Hypothalamus (tissue), 51 donors: ENCODE data around the gene NALCN.

ENCODE experiments used
- DNase-seq, 51 donors: peaks; one replicate each; lab custom pipeline; 2025; lab: John Stamatoyannopoulos, UW

NALCN gene

DNA sequence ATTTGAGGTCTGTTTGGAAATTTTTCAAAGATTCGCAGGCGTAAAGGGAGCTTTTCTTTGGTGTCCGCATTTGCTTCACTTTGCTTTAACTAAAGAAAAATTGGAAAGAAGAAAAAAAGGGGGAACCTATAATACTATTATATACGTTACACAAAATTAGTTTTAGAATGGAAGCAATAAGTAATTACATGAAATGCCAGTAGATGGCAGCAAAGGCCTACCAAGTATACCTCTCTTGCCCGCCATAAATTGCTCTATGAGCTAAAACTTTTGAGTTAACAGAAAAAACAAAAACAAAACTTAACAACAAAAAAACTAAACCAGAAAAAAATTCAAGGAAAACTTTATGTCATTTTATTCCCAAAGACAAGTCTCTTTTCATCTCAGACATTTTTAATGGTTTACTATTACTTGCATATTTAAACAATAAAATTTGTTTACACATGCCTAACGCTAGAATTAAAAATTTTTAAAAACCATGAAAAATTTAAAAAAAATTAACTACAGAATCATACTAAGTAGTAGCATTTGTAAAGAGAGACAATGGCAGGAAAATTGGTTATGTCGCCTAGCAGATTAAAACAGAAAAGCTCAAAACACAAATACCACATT lies 271.4 kb downstream of the NALCN start:
- DNase-seq: peak in 2 of 51 donors; percentile 2 to 17

DNA sequence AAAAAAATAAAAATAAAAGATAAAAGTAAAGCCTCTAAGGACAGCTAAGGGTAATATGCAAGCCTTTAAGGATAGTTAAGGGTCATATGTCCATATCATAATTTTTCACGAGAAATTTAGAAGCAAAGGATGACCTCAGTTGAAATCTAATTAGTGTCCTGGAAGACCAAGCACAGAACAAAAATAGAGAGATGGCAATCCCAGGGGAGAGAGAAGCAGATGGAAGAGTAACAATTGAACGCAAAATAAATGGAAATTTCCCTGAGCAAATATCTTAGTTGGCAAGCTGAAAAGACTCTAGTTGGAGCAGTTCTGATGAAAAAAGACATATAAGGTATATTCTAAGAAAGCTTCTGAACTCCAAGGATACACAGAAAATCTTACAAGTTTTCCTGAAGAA lies 275.4 kb downstream of the NALCN start:
- no peak for DNase-seq

DNA sequence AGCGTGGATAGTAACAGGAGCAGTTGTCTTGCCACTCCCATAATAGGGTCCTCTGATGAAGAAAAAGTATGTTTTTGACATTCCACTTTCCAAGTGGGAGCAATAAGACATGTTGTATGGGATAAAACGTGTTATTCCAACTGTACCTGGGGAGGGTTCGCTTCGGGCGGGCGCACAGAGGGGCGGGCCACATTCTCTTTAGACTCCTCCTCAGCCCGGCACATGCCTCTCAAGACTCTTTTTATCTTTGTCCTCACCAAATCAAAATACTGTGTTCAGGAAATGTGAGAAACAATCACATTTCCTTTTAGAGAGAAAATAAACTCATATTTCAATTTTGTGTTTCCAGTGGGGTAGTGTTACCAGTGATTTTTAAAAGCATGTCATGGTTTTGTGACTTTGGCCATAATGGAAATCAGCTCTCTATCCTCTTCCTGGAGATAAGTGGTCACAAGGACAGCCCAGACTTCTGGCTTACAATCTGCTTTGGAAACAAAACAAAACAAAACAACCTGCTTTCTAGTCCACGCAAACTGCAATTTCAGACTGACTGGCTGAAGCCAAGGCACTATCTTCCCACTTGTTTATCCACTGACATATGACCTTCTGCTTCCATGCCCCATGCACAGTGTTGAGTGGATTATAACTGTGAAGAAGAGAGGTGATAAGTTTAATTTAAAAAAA lies 276.1 kb downstream of the NALCN start:
- no peak for DNase-seq

DNA sequence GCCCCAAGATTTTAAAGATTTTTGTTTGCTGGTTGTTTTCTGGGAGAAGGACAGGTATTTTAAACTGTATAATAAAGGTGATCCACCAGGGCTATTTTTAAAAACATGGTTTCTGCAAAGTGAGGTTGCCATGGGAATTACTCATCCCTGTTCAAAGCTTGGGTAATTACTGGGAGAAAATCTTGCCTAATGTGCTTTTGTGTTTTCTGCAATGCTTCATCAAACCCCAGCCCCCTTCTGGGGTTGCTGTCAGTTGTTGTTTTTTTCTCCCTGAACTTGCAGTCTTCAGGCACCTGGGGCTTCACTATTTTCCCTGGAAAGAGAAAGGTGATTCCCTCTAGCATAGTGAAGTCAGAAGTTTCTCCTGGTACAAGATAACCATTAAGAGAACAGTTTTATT lies 277.2 kb downstream of the NALCN start:
- DNase-seq: peak in 1 of 51 donors; percentile 48

DNA sequence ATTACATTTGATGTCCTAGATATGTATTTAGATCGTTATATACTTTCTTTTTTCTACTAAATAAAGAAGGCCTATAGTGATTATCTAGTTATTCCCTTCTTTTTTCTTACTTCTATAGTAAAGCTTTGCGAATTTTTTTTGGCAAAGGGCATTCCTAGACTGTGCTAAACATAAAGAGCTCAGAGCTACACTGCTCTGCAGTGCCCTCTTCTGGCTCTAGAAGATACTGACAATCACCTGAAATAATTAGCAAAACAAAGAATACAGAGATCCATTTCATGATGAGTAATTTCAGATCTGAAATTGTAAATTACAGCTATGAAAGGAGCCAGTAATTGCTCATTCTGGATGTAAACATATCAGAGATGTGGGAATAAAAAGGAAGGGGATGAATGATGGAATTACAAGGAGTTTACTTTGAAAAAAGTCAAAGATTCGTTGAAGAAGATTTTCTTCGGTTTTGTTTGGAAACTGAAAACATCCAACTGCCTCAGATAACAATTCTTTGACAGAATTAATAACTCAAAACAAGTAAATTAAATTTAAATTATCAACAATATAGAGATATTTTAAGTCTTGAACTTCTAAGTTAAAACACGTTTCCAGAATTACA lies 288.5 kb downstream of the NALCN start:
- DNase-seq: peak in 7 of 51 donors; percentile 6 to 31 (median 9)

DNA sequence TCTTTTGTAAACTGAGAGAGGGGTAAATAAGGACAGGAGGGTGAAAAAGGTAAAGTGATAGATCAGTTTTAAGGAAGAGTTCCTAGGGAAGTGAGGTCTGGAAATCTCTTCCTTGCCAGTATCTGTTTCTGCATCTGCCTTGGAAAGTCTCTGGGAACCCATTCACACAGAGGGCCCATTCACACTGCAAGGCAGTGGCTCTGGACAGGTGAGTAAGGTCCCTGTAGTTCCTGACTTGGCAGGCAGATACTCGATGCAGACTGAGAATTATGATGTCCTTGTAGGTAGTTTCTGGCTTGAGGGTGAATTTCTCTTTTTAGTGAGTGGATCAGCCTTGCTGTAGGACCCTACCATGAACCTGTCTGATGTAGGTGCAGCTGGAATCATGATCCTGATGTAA lies 293.3 kb downstream of the NALCN start:
- DNase-seq: no peak

DNA sequence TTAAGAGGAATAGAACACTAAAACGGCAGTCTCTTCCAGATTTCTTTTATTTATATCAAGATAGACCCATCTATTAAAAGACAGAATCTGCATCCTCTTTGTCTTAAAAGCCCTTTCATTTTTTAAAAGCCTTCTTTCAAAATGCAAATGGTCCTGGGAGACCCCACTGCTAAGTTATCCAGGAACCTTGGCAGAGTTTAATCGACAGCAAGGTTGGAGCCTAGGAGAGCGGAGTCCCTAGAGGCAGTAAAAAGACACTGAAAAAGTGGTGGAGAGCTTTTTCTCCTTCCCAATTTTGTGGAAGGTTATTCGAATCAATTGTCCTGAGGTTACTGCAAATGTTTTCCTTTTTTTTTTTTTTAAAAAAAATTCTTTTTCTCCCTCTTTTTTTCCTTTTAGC lies 294.7 kb downstream of the NALCN start:
- DNase-seq: no peak

DNA sequence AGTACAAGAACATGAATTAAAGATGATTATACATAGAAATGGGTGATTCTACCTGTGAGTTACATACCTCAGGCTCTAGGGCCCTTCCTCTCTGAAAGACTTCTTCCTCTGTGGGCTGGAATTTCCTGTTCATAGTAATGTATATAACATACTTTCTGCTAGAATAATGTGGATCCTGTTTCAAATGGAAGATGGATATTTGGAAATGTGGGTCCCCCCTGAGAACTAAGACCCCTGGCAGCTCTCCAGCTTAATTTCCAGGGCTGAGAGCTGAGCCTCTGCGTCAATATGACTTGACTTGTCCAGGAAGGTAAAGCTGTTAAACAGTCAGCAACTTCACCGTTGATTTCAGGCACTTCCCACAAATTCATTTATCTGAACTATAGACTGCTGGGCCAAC lies 296.3 kb downstream of the NALCN start:
- no peak for DNase-seq

DNA sequence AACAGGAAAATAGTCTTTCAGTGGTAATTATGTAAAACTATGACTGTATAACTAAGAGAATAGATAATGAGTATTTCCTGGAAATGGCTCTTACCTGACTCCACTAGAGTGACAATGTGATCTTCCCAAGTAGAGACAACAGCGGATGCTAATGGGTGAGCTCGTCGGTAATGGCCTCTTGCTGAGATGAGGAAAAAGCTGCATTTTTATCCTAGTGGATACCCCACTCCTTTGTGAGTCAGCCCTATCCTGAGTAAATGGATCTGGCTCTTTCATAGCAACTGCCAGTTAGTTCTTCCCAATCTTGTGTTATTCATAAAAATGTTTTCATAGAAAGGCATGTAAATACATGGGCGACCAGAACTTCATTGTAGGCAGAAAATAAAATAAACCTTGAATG lies 299.5 kb downstream of the NALCN start:
- no peak for DNase-seq

DNA sequence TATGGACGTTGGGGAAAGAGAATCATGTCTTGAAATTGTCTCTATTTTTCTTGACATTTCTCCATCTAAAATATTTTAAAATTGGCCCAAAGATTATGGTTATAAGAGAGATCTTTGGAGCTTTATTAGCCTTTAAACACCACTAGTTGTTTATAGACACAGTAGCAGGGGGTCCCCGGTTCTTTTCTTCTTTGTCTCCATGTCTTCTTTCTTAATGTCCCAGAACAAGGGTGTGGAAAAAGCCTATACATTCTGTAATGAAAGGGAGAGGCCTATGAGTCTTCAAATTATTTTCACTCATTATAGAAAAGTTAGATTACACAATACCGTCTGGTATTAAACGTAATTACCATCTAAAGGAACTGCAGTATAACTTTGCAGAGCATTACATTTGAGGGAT lies 300.0 kb downstream of the NALCN start:
- no peak for DNase-seq

DNA sequence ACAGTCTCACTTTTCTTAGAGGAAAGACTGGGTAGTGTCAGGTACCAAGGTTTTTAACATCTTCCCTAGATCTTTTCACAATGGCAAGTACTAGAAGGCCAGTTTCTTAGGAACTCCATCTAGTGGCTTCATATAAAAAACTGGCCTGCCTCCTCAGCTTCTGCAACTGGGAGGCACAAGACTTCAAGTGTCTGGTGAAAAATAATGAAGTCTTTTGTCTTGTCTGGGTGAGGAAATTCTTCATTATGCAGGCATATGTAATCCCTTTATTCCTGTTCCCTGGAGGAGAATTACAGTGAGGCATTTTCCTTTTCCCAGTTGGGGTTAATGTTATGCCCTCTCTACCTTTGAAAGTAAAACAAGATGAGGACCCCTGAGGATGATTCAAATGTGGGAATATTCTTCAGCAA lies 300.5 kb downstream of the NALCN start:
- DNase-seq: no peak

DNA sequence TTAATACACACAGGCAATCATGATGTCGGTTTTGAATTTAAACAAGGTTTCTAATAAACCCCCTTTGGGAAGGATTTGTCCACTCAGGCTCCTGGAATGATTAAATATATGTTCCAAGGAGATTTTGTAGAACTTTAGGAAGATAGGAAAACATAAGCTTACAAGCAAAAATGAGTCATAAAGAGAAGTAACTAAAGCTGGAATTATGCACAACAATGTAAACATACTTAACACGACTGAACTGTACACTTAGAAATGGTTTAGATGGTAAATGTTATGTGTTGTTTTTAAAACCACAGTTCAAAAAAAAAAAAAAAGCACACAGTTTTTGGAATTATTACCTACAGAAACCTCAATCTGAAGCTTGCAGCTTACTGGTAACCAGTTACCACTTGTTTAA lies 304.4 kb downstream of the NALCN start:
- DNase-seq: no peak

DNA sequence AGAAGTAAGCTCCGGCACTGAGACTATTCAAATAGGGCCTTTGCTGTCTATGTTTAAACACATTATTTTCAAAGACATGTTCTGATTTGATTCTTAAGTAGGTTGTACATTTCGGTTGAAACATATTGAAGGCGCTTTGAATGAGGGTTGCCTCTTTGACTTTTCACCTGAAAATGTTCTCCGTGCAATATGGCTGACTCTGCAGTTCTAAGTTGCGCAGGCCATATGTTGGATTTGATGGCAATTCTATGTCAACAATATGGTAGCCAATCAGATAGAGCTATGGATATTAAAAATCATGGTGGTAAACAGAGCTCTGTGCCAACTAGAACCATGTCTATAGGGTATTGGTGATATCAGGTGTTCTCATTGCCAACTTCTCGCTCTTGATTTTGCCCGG lies 307.3 kb downstream of the NALCN start:
- DNase-seq: no peak

DNA sequence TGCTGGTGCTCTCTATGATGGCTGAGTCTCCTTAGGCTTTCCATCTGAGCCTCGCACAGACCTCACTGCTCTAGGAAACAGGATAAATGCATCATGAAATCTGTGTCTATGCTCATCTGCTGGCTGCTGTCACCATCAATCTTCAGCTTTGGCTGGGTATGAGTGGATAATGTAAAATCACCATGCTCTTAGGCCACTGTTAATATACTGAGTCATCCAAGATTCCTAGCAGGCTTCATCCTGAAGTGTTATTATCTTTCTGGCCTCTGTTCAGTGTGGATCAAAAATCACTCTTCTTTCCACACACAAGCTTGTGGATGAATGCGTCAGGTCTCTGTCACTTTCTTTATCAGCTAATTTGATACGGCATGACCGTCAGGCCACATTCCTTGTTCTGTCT lies 317.4 kb downstream of the NALCN start:
- no peak for DNase-seq

DNA sequence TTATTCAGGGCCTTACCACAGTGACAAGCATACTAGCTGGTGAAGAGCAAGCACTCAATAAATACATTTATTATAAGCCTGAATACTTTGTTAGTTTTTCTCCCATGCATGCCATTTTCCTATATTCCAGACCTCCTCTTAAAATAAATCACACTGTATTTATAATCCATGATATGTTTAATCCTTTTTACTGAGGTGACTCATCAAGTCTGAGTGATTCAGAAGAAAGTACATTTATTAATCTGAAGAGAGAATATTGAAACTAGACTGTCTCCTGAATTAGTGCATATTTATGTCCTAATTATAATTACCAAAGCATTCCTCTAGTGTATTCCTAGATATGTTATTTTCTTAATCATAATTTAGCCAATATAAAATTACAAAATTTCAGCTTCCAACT lies 323.3 kb downstream of the NALCN start:
- no peak for DNase-seq

DNA sequence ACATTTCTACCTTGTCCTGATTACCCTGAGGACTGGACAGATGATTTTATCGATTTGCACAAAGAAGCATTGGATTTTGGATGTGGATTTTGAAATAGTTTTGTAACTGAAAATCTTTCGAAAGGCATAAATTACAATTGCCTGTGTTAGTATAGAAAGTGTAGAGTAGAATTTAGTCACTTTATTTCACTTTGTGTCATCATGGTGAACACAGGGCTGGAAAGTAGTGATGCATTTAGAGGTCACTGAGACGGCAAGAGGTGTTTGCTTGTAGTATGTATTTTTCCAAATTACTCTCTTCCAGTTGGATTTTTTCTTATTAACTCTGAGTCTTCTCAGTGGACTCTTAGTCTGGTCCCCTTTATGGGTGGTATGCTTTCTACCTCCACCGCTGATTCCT lies 326.0 kb downstream of the NALCN start:
- DNase-seq: no peak

DNA sequence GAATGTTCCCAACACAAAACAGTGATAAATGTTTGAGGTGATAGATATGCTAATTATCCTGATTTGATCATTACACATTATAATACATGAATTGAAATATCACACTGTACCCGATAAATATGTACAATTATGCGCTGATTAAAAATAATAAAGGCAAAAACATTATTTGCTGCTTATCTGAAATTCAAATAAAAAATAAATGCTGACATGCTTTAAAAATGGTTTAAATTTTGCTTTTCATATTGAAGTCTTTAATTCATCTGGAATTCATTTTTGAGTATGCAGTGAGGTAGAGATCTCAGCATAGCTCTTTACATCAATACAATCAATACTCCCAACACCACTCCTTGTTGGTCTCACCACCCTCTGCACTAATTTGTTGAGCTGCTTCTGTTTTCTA lies 330.8 kb downstream of the NALCN start:
- DNase-seq: no peak

DNA sequence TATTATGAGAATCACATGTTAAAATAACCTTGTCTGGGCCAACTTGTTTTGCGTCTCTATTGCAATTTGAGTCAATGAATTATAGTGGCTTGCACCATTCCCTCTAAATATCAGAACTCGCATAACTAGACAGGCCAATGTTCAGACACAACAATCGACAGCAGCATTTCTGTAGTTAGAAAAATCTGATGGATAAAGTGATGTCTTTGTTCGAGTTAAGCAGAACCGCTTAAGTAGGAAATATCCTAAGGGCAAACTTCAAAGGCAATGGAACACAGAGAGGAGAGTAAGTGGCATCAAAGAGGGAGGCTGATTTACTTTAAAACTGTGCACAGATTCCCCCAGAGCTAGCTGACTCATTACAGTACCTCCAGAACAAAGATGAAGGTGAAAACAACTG lies 333.9 kb downstream of the NALCN start:
- no peak for DNase-seq

DNA sequence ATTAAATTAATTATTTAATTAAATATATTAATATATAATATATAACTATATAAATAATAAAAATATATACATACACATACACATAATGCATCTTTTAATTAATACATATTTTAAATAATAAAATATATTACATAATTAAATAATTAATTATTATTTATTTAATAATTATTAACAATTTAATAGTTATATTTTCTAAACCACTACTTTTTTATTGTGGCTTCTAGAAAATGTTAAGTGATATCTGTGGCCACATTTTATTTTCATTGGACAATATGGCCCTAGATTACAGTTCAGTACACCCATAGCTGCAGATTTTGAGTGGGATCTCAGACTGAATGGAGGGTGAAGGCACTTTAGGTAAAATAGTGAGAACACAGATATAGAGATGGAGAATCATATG lies 335.7 kb downstream of the NALCN start:
- no peak for DNase-seq

DNA sequence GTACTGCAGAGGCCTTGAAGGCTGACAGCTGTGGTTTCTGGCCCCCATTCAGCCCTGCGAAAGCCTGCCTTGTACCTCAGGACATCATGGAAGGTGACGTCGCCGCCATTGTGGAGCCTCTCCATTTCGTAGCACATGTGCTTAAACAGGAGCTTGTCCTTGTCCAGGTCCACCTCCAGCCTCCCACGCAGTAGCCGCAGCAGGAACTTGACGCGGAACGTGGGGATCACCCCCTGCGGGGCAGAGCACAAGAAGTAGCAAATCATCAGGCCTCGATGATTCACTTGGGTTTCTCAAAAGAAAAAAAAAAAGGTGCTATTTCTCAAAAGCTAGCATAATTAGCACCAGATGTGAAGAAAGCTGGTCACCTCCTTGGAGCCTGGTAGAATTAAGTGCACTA lies 351.0 kb downstream of the NALCN start:
- DNase-seq: no peak

DNA sequence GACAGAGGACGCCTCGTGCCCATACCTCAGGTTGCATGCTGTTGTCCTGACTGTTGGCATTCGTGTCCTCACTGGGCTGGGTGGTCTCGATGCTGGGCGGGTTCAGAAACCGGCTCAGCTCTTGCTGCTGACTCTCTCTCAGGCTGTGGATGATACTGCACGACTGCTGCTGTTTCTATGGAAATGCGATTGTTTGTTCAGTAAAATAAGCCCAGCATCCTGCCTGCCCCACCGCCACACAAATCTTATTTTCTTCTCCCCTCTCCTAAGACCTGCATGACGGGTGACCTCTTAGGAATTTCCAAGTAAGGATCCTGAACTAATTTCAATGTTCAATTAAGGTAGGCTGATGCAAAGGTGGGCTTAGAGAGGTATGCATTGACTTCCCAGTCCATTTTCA lies 356.5 kb downstream of the NALCN start:
- DNase-seq: no peak

DNA sequence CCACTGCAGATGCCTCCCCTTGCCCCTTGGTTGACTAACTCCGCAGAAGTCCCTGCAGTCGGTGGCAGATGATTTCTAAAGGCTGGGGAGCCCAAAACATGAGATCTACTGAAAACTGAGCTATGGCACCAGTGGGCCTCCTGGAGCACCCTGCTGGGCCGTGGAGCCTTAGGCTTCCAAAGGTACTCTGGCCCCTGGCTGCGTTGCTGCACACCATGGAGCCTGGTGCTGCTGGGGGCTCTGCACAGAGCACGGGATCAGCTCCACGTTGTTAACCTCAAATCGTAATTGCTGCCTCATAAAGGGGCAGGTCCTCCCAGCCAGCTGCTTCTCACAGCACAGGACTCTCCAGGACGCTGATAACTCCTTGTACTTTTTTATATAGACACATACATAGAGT lies 357.5 kb downstream of the NALCN start:
- no peak for DNase-seq
